H1 (cell line): ENCODE data around the gene PSD. TPM values are rescaled to one million over a fixed set of nuclear protein-coding genes. Genes with fewer than 3 reads are reported as not detected.

Source experiments
- CHD7 ChIP-seq: fragments of 300-600 bp; sonication (generic); IDR thresholded peaks from 2 replicates; pipeline ENCODE4 v1.7.1; 2012; ENCODE audit warnings: low read length, moderate library complexity, mild to moderate bottlenecking, inconsistent platforms; ENCODE audit not compliant: insufficient replicate concordance
- polyA plus RNA-seq, 7 experiments: library from polyadenylated mRNA; depleted of rRNA in 3 of 7; stranded (reverse) in 5 of 7; unstranded in 2 of 7; fragments of >200 nt in 5 of 7; fragments of 200-250 nt in 2 of 7; gene quantifications; 1 replicate in 5 of 7; 2 replicates in 1 of 7; 4 replicates in 1 of 7; pipeline versions ENCODE4 v1.2.1 to v1.2.3, GENCODE V29; 2011 to 2013; ENCODE audit warnings: missing spikeins in 2 of 7, mixed read lengths in 2 of 7
- total RNA-seq: library from RNA; stranded (reverse); fragmentation: NEBNext Ultra II Directional; extraction: Animal tissue kit (Norgen Biotek cat#: 25700); gene quantifications from 2 replicates; pipeline ENCODE4 v1.2.1, GENCODE V29; 2021

Gene PSD
- total and polyA plus RNA-seq, 2 of the 8 experiments (the other 6 are each of a cell fraction or from before 2014, with no cell fraction given): 5.4 to 6.0 TPM

GRCh38 chr10:102379383-102379782 lies 39.2 kb downstream of the PSD start (continued):
- TF ChIP-seq CHD7: no peak
